ENCODE results near the gene NPR1. TPM values are rescaled to one million over a fixed set of nuclear protein-coding genes. Genes with fewer than 3 reads are reported as not detected.
"Not testable (repeated sequence)": the region's sequence is repeated elsewhere in the genome, so short reads cannot be mapped to it uniquely, and the experiment has no call there.

The NPR1 gene
- polyA plus RNA-seq, 2 of the 4 experiments (the other 2 are of a cell fraction) = 0.39 to 1.9 TPM

DNA sequence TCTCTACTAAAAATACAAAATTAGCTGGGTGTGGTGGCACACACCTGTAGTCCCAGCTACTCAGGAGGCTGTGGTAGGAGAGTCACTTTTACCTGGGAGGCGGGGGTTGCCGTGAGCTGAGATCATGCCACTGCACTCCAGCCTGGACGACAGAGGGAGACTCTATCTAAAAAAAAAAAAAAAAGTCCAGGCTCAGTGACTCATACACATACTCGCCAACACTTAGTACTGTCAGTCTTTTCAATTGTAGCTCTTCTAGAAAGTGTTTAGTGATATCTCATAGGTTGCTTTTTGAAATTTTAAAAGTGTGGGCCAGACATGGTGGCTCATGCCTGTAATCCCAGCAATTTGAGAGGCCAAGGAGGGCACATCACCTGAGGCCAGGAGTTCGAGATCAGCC lies 37.7 kb downstream of the NPR1 start:
- H3K4me3 ChIP-seq; DNase-seq (ENCODE audit: low read depth in 1 of 2, low spot score in 1 of 2); ATAC-seq; POLR2A ChIA-PET; H3K4me1 ChIP-seq; H3K9me3 ChIP-seq; CTCF ChIA-PET; H3K4me2 ChIP-seq; FAIRE-seq; H3K27ac ChIP-seq; TF ChIP-seq FOSL2 (IDR thresholded peaks at IDR 0.05): not testable (repeated sequence)
- WGBS (ENCODE audit: missing lambda C conversion rate) = 40% methylated on average over 5 of the region's 5 CpGs
- TF ChIP-seq FOSL2 (CRISPR knock-in tag; IDR thresholded peaks at IDR 0.05) = peak; percentile 45

DNA sequence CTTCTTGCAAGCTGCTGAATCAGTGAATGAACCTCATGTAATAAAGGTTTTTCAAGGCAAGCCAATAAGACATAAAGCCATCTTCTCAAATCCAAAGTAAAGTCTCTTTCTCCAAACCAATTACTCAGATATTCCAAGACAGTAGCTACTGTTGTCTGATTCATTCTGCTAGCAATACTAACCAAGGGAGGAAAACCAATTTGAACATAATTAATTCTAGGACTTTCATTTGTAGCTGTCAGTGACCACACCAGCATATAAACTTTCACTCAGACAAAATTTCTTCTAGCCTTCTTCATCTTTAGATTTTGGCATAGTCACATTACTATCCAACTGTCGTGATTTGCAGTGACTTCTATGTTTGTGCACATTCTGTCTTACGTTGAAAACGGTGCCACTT lies 38.8 kb downstream of the NPR1 start:
- ChIA-PET POLR2A (no interaction called here), CTCF (interaction anchor here (0.7 to 2.0 kb wide), 2 partner anchors 18 to 31 kb away, joined by 4 to 7 read pairs; no protein-coding TSS in a partner anchor)
- TF ChIP-seq, protein P1, sequence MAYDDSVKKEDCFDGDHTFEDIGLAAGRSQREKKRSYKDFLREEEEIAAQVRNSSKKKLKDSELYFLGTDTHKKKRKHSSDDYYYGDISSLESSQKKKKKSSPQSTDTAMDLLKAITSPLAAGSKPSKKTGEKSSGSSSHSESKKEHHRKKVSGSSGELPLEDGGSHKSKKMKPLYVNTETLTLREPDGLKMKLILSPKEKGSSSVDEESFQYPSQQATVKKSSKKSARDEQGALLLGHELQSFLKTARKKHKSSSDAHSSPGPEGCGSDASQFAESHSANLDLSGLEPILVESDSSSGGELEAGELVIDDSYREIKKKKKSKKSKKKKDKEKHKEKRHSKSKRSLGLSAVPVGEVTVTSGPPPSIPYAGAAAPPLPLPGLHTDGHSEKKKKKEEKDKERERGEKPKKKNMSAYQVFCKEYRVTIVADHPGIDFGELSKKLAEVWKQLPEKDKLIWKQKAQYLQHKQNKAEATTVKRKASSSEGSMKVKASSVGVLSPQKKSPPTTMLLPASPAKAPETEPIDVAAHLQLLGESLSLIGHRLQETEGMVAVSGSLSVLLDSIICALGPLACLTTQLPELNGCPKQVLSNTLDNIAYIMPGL (CRISPR knock-in tag; IDR thresholded peaks at IDR 0.05; ENCODE audit: borderline replicate concordance) = no peak
- TF ChIP-seq ESRRA (IDR thresholded peaks at IDR 0.05; ENCODE audit: borderline replicate concordance, low read length) (no peak), EP300 (IDR thresholded peaks at IDR 0.05) (no peak), EHMT2 (IDR thresholded peaks at IDR 0.05; ENCODE audit: low read depth) (no peak), NR3C1 (IDR thresholded peaks at IDR 0.05) (no peak), PHF8 (IDR thresholded peaks at IDR 0.05; ENCODE audit: borderline replicate concordance, low read depth) (no peak), SMC3 (IDR thresholded peaks at IDR 0.05) (no peak), HOXB13 (CRISPR knock-in tag; IDR thresholded peaks at IDR 0.05; ENCODE audit: low read depth) (no peak)
- no peaks in the 10 kb centered on the region for H3K4me1 ChIP-seq
- no peak for FAIRE-seq
- no peak for DNase-seq (ENCODE audit: low read depth in 1 of 2, low spot score in 1 of 2)
- H3K4me3 ChIP-seq = no peak overlapping the region
- WGBS (ENCODE audit: missing lambda C conversion rate) = 79% methylated on average over 3 of the region's 3 CpGs
- ATAC-seq = no peak
- H3K4me2 ChIP-seq = no peak overlapping the region
- no peak overlapping the region for H3K27ac ChIP-seq
- H3K9me3 ChIP-seq = 0 out of 3 replicates have a peak, but pooled peaks cover 2% of the 10 kb centered on the region

DNA sequence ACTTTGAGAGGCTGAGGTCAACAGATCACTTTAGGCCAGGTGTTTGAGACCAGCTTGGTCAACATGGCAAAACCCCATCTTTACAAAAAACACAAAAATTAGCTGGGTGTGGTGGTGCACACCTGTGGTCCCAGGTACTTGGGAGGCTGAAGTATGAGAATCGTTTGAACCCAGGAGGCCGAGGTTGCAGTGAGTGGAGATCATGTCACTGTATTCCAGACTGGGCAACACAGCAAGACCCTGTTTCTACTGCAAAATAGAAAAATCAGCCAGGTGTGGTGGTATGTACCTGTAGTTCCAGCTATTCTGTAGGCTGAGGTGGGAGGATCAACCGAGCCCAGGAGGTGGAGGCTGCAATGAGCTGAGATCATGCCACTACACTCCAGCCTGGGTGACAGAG lies 45.2 kb downstream of the NPR1 start:
- Histone ChIP-seq H3K27ac (no peak overlapping the region), H3K9me3 (no peaks in the 10 kb centered on the region), H3K4me1 (0 out of 3 replicates have a peak, but pooled peaks cover 3% of the 10 kb centered on the region), H3K4me2 (no peak overlapping the region), H3K4me3 (no peak overlapping the region)
- FAIRE-seq (no peak), DNase-seq (ENCODE audit: low read depth in 1 of 2, low spot score in 1 of 2) (no peak), ATAC-seq (no peak)
- WGBS (ENCODE audit: missing lambda C conversion rate) = 48% methylated on average over 3 of the region's 3 CpGs
- TF ChIP-seq EHMT2 (IDR thresholded peaks at IDR 0.05; ENCODE audit: low read depth) (no peak), NPAS2 (CRISPR knock-in tag; IDR thresholded peaks at IDR 0.05; ENCODE audit: borderline replicate concordance) (no peak), JUN (IDR thresholded peaks at IDR 0.05) (no peak), CEBPB (IDR thresholded peaks at IDR 0.05) (no peak), EHF (CRISPR knock-in tag; IDR thresholded peaks at IDR 0.05) (no peak), RCOR1 (IDR thresholded peaks at IDR 0.05; ENCODE audit: low read depth, low read length) (no peak), CBX2 (IDR thresholded peaks at IDR 0.05; ENCODE audit: borderline replicate concordance, low read depth) (no peak), SREBF2 (IDR thresholded peaks at IDR 0.05) (no peak), RFX5 (IDR thresholded peaks at IDR 0.05) (no peak), HOXB13 (CRISPR knock-in tag; IDR thresholded peaks at IDR 0.05; ENCODE audit: low read depth) (no peak)
- TF ChIP-seq, protein P2, sequence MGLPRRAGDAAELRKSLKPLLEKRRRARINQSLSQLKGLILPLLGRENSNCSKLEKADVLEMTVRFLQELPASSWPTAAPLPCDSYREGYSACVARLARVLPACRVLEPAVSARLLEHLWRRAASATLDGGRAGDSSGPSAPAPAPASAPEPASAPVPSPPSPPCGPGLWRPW (IDR thresholded peaks at IDR 0.05) = no peak
- TF ChIP-seq, protein P3, sequence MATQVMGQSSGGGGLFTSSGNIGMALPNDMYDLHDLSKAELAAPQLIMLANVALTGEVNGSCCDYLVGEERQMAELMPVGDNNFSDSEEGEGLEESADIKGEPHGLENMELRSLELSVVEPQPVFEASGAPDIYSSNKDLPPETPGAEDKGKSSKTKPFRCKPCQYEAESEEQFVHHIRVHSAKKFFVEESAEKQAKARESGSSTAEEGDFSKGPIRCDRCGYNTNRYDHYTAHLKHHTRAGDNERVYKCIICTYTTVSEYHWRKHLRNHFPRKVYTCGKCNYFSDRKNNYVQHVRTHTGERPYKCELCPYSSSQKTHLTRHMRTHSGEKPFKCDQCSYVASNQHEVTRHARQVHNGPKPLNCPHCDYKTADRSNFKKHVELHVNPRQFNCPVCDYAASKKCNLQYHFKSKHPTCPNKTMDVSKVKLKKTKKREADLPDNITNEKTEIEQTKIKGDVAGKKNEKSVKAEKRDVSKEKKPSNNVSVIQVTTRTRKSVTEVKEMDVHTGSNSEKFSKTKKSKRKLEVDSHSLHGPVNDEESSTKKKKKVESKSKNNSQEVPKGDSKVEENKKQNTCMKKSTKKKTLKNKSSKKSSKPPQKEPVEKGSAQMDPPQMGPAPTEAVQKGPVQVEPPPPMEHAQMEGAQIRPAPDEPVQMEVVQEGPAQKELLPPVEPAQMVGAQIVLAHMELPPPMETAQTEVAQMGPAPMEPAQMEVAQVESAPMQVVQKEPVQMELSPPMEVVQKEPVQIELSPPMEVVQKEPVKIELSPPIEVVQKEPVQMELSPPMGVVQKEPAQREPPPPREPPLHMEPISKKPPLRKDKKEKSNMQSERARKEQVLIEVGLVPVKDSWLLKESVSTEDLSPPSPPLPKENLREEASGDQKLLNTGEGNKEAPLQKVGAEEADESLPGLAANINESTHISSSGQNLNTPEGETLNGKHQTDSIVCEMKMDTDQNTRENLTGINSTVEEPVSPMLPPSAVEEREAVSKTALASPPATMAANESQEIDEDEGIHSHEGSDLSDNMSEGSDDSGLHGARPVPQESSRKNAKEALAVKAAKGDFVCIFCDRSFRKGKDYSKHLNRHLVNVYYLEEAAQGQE (IDR thresholded peaks at IDR 0.05) = no peak
- ChIA-PET POLR2A (no interaction called here), CTCF (interaction anchor here (1.0 to 1.3 kb wide), 3 partner anchors 11 to 190 kb away, joined by 3 to 4 read pairs (median 3); no protein-coding TSS in a partner anchor)

DNA sequence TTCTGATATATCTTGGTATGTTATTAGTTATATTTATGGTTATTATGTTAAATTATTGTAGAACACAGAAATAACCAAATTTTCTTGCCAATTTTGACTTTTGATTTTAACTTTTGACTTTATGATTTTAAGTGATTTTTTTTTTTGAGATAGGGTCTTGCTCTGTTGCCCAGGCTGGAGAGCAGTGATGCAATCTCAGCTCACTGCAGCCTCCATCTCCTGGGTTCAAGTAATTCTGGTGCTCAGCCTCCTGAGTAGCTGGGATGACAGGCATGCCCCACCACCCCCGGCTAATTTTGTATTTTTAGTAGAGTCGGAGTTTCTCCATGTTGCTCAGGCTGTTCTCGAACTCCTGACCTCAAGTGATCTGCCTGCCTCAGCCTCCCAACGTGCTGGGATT lies 46.1 kb downstream of the NPR1 start:
- H3K9me3 ChIP-seq; H3K27ac ChIP-seq; DNase-seq (ENCODE audit: low read depth in 1 of 2, low spot score in 1 of 2); FAIRE-seq; ATAC-seq; POLR2A ChIA-PET; H3K4me3 ChIP-seq; H3K4me2 ChIP-seq: not testable (repeated sequence)
- 72% methylated on average over 4 of the region's 4 CpGs for WGBS (ENCODE audit: missing lambda C conversion rate)
- CTCF ChIA-PET = interaction anchor here (0.6 to 1.9 kb wide), 2 partner anchors 47 to 201 kb away, joined by 3 to 4 read pairs; no protein-coding TSS in a partner anchor
- H3K4me1 ChIP-seq = peaks cover 12% of the 10 kb centered on the region
